H1 (cell line): Measurements from ENCODE around the gene PRKG2. TPM values are rescaled to one million over a fixed set of nuclear protein-coding genes. Genes with fewer than 3 reads are reported as not detected.

Source experiments
- CHD1 ChIP-seq: IDR thresholded peaks from 2 replicates; pipeline ENCODE4 v1.6.1; 2012; ENCODE audit warnings: low read depth, low read length, improper control_type of control experiment
- CHD2 ChIP-seq: IDR thresholded peaks from 2 replicates; pipeline ENCODE4 v1.6.1; 2012; ENCODE audit warnings: low read length, improper control_type of control experiment
- EGR1 ChIP-seq: IDR thresholded peaks from 2 replicates; pipeline ENCODE4 v1.6.1; 2011; ENCODE audit warnings: low read depth, low read length, borderline replicate concordance
- POLR2A ChIP-seq, 2 experiments: IDR thresholded peaks; 1 replicate in 1 of 2; 2 replicates in 1 of 2; pipeline ENCODE4 v1.6.1; 2011; ENCODE audit warnings: low read depth in 2 of 2, low read length in 2 of 2, mild to moderate bottlenecking in 2 of 2; ENCODE audit errors: control extremely low read depth in 1 of 2
- YY1 ChIP-seq: IDR thresholded peaks from 2 replicates; pipeline ENCODE4 v1.6.1; 2011; ENCODE audit warnings: low read depth, mild to moderate bottlenecking, low read length
- polyA plus RNA-seq, 7 experiments: library from polyadenylated mRNA; depleted of rRNA in 3 of 7; stranded (reverse) in 5 of 7; unstranded in 2 of 7; fragments of >200 nt in 5 of 7; fragments of 200-250 nt in 2 of 7; gene quantifications; 1 replicate in 5 of 7; 2 replicates in 1 of 7; 4 replicates in 1 of 7; pipeline versions ENCODE4 v1.2.1 to v1.2.3, GENCODE V29; 2011 to 2013; ENCODE audit warnings: missing spikeins in 2 of 7, mixed read lengths in 2 of 7
- total RNA-seq: library from RNA; stranded (reverse); fragmentation: NEBNext Ultra II Directional; extraction: Animal tissue kit (Norgen Biotek cat#: 25700); gene quantifications from 2 replicates; pipeline ENCODE4 v1.2.1, GENCODE V29; 2021
- TF ChIP-seq, protein P1 (sequence below): fragments of 300-600 bp; sonication (generic); IDR thresholded peaks from 2 replicates; pipeline ENCODE4 v1.7.1; 2012; ENCODE audit warnings: low read length, moderate library complexity, mild to moderate bottlenecking, inconsistent platforms; ENCODE audit not compliant: insufficient replicate concordance

Gene PRKG2
- total and polyA plus RNA-seq, 2 of the 8 experiments (the other 6 are each of a cell fraction or from before 2014, with no cell fraction given): 0.45 to 1.2 TPM

GRCh38 chr4:81205302-81205701 is 9.7 kb downstream of the PRKG2 start (continued):
- TF ChIP-seq, protein P1, sequence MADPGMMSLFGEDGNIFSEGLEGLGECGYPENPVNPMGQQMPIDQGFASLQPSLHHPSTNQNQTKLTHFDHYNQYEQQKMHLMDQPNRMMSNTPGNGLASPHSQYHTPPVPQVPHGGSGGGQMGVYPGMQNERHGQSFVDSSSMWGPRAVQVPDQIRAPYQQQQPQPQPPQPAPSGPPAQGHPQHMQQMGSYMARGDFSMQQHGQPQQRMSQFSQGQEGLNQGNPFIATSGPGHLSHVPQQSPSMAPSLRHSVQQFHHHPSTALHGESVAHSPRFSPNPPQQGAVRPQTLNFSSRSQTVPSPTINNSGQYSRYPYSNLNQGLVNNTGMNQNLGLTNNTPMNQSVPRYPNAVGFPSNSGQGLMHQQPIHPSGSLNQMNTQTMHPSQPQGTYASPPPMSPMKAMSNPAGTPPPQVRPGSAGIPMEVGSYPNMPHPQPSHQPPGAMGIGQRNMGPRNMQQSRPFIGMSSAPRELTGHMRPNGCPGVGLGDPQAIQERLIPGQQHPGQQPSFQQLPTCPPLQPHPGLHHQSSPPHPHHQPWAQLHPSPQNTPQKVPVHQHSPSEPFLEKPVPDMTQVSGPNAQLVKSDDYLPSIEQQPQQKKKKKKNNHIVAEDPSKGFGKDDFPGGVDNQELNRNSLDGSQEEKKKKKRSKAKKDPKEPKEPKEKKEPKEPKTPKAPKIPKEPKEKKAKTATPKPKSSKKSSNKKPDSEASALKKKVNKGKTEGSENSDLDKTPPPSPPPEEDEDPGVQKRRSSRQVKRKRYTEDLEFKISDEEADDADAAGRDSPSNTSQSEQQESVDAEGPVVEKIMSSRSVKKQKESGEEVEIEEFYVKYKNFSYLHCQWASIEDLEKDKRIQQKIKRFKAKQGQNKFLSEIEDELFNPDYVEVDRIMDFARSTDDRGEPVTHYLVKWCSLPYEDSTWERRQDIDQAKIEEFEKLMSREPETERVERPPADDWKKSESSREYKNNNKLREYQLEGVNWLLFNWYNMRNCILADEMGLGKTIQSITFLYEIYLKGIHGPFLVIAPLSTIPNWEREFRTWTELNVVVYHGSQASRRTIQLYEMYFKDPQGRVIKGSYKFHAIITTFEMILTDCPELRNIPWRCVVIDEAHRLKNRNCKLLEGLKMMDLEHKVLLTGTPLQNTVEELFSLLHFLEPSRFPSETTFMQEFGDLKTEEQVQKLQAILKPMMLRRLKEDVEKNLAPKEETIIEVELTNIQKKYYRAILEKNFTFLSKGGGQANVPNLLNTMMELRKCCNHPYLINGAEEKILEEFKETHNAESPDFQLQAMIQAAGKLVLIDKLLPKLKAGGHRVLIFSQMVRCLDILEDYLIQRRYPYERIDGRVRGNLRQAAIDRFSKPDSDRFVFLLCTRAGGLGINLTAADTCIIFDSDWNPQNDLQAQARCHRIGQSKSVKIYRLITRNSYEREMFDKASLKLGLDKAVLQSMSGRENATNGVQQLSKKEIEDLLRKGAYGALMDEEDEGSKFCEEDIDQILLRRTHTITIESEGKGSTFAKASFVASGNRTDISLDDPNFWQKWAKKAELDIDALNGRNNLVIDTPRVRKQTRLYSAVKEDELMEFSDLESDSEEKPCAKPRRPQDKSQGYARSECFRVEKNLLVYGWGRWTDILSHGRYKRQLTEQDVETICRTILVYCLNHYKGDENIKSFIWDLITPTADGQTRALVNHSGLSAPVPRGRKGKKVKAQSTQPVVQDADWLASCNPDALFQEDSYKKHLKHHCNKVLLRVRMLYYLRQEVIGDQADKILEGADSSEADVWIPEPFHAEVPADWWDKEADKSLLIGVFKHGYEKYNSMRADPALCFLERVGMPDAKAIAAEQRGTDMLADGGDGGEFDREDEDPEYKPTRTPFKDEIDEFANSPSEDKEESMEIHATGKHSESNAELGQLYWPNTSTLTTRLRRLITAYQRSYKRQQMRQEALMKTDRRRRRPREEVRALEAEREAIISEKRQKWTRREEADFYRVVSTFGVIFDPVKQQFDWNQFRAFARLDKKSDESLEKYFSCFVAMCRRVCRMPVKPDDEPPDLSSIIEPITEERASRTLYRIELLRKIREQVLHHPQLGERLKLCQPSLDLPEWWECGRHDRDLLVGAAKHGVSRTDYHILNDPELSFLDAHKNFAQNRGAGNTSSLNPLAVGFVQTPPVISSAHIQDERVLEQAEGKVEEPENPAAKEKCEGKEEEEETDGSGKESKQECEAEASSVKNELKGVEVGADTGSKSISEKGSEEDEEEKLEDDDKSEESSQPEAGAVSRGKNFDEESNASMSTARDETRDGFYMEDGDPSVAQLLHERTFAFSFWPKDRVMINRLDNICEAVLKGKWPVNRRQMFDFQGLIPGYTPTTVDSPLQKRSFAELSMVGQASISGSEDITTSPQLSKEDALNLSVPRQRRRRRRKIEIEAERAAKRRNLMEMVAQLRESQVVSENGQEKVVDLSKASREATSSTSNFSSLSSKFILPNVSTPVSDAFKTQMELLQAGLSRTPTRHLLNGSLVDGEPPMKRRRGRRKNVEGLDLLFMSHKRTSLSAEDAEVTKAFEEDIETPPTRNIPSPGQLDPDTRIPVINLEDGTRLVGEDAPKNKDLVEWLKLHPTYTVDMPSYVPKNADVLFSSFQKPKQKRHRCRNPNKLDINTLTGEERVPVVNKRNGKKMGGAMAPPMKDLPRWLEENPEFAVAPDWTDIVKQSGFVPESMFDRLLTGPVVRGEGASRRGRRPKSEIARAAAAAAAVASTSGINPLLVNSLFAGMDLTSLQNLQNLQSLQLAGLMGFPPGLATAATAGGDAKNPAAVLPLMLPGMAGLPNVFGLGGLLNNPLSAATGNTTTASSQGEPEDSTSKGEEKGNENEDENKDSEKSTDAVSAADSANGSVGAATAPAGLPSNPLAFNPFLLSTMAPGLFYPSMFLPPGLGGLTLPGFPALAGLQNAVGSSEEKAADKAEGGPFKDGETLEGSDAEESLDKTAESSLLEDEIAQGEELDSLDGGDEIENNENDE: no peak
- TF ChIP-seq YY1 (no peak), CHD1 (no peak), CHD2 (no peak), POLR2A (IDR thresholded peaks at IDR 0.05; ENCODE audit: control extremely low read depth in 1 of 2, low read depth in 2 of 2, low read length in 2 of 2) (no peak), EGR1 (no peak)
- TF ChIP-seq, all 59 proteins: peak for 0
